ENCODE measurements around the gene COG7. TPM values are rescaled to one million over a fixed set of nuclear protein-coding genes. Genes with fewer than 3 reads are reported as not detected.

COG7 gene
- total RNA-seq, 2 donors from 2014 or later: 19.5 to 43.5 TPM

DNA sequence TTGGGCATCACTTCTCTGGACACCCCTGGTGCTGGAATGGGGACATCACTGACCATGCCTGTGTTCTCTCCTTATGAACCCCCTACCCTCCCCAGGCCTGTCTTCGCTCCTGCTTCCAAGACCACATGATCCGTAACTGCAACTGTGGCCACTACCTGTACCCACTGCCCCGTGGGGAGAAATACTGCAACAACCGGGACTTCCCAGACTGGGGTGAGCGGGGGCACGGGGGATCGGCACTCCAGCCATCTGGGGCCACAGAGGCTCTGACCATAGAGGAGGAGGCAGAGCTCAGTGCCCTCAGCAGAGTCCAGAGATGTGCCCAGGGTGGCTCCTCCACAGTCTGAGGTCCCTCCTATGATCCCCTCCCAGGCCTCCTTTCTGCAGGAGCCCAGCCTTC lies 77.3 kb downstream of the COG7 start:
- Histone ChIP-seq H3K27ac (no peak overlapping the region), H3K9me3 (no peaks in the 10 kb centered on the region), H3K4me1 (no peaks in the 10 kb centered on the region), H3K27me3 (no peaks in the 10 kb centered on the region), H3K36me3 (replicated peaks in 1 of 2; ENCODE audit: insufficient read depth in 1 of 2, low read depth in 2 of 2) (no peaks in the 10 kb centered on the region), H3K4me3 (no peak overlapping the region)
- 94 to 97% methylated on average over 6 to 7 of the region's 7 CpGs for WGBS, 2 donors
- TF ChIP-seq CTCF (IDR thresholded peaks at IDR 0.05) (no peak), POLR2A (IDR thresholded peaks at IDR 0.05) (no peak)
- intact Hi-C loops (cut with DNase I): no loop called here
- ATAC-seq (no peak), DNase-seq (no peak)

- Histone ChIP-seq H3K4me3 (no peak overlapping the region), H3K4me1 (no peaks in the 10 kb centered on the region), H3K27ac (no peak overlapping the region), H3K9me3 (no peaks in the 10 kb centered on the region), H3K27me3 (no peaks in the 10 kb centered on the region), H3K36me3 (replicated peaks in 1 of 2; ENCODE audit: insufficient read depth in 1 of 2, low read depth in 2 of 2) (no peaks in the 10 kb centered on the region)
- TF ChIP-seq POLR2A (IDR thresholded peaks at IDR 0.05) (no peak), CTCF (IDR thresholded peaks at IDR 0.05) (no peak)
- WGBS, 2 donors: 52 to 63% methylated on average over 10 to 17 of the region's 17 CpGs
- ATAC-seq: peak; percentile 40
- DNase-seq: peak in 3 of 4 donors; percentile 14 to 56 (median 43)
- intact Hi-C loops (cut with DNase I): no loop called here
Observed at GRCh38 chr16:23374721-23375510, 78.1 kb downstream of the COG7 start.

DNA sequence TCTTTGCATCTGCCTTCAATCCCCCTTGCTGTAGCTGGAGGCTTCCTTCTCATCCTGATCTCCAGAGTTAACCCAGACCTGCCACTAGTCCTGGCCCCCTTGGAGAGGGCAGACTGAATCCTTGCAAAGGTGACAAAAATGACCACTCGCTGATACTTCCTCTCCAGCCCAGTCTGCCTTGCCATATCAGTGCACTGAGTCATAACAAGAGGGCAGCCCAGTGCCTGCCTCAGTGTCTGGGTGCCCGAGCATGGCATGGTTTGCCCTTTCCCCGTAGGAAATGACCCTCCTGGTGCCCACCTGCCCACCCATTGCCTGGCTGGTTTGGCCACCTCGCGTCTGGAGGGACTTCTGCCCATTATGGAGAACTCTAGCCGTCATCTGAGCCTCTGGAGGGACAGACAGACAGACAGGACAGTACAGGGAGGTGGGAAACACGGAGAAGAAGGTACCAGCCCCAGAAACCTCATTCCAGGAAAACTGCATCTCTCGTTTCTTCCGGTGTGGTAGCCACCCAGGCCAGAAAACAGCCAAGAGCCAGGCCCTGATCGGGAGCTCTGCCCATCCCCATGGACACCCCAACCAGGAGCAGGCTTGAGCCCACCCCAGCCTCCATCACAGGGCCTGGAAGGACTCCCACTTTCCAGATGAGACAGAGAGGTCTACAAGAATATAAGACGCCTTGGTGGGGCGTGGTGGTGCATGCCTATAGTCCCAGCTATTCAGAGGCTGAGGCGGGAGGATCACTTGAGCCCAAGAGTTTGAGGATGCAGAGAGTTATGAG lies 79.4 kb downstream of the COG7 start:
- no peaks in the 10 kb centered on the region for H3K4me1 ChIP-seq
- no peaks in the 10 kb centered on the region for H3K36me3 ChIP-seq (replicated peaks in 1 of 2; ENCODE audit: insufficient read depth in 1 of 2, low read depth in 2 of 2)
- H3K4me3 ChIP-seq: no peak overlapping the region
- intact Hi-C loops (cut with DNase I): no loop called here
- no peaks in the 10 kb centered on the region for H3K27me3 ChIP-seq
- H3K9me3 ChIP-seq: no peaks in the 10 kb centered on the region
- no peak for DNase-seq
- ATAC-seq: no peak
- TF ChIP-seq POLR2A (IDR thresholded peaks at IDR 0.05) (no peak), CTCF (IDR thresholded peaks at IDR 0.05) (no peak)
- WGBS, 2 donors: 73 to 86% methylated on average over 10 to 11 of the region's 13 CpGs
- H3K27ac ChIP-seq: no peak overlapping the region

GRCh38 chr16:23371368-23371767 lies 81.6 kb downstream of the COG7 start:
- Histone ChIP-seq H3K36me3 (replicated peaks in 1 of 2; ENCODE audit: insufficient read depth in 1 of 2, low read depth in 2 of 2) (no peaks in the 10 kb centered on the region), H3K27me3 (no peaks in the 10 kb centered on the region), H3K4me1 (peaks cover 3% of the 10 kb centered on the region), H3K9me3 (no peaks in the 10 kb centered on the region), H3K4me3 (no peak overlapping the region), H3K27ac (no peak overlapping the region)
- intact Hi-C loops (cut with DNase I): no loop called here
- DNase-seq (no peak), ATAC-seq (no peak)
- TF ChIP-seq POLR2A (IDR thresholded peaks at IDR 0.05) (no peak), CTCF (IDR thresholded peaks at IDR 0.05) (no peak)
- 72 to 97% methylated on average over 6 to 9 of the region's 9 CpGs for WGBS, 2 donors

Data from body of pancreas (tissue), 4 donors.